ENCODE measurements around the gene DPM3. TPM values are rescaled to one million over a fixed set of nuclear protein-coding genes. Genes with fewer than 3 reads are reported as not detected.

The DPM3 gene
- polyA plus RNA-seq, 1 of the 3 experiments (the other 2 are of a cell fraction): 317 TPM

DNA sequence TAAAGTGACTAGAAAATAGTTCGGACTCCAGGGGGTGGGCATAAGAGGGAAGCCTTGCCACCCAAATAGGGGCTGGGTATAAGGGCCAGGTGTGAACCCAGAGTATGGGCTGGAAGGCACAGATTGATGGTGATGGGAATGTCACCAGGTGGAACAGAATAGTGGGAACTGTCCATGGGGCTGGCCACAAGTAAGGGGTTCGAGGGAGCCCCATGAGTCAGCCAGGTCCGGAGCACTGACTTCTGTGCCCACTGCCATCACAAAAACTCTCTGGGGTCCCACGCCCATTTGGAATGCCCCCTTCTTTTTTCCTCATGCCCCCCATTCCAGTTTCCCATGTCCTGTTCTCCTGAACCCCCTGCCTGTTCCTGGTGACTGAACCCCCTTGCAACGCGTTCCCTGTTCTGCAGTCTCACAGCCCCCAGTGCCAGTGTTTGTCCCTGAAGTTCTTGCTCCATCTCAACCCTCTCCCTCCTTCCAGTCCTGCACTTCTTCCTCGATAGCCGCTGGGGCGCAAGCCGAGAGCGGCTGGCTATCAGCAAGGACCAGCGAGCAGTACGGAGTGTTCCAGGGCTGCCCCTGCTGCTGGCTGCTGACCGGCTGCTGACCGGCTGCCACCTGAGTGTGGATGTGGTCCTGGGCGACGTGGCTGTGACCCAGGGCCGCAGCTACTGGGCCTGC lies 41.2 kb upstream of the DPM3 start:
- H3F3A ChIP-seq (replicated peaks; ENCODE audit: insufficient read depth): peaks cover 1% of the 10 kb centered on the region

More for the DNA sequence above, 41.2 kb upstream of the DPM3 start:
- Histone ChIP-seq H3K36me3 (replicated peaks in 1 of 2; ENCODE audit: control insufficient read depth in 1 of 2, insufficient read depth in 2 of 2, low read length in 1 of 2) (peaks cover 20 to 49% of the 10 kb centered on the region in 2 experiments), H3K27me3 (ENCODE audit: insufficient read depth) (no peaks in the 10 kb centered on the region), H3K9me3 (no peaks in the 10 kb centered on the region), H3K9ac (no peak overlapping the region), H3K79me2 (ENCODE audit: insufficient read depth) (no peaks in the 10 kb centered on the region), H2AFZ (ENCODE audit: low read depth) (no peak overlapping the region), H3K4me2 (no peak overlapping the region), H3K4me1 (ENCODE audit: control insufficient read depth in 1 of 2, insufficient read depth in 2 of 2, low read depth in 1 of 2, low read length in 1 of 2) (peaks cover 0 to 31% of the 10 kb centered on the region in 2 experiments; a peak in 1 of 4 replicates), H3K9me2 (no peaks in the 10 kb centered on the region), H3K4me3 (ENCODE audit: low read depth in 2 of 2, low read length in 1 of 2) (no peak overlapping the region), H3K27ac (ENCODE audit: low read depth in 2 of 2, low read length in 1 of 2) (no peak overlapping the region), H4K20me1 (ENCODE audit: insufficient read depth) (no peaks in the 10 kb centered on the region)
- 96% methylated on average over 10 of the region's 18 CpGs for WGBS (ENCODE audit: low lambda C conversion rate)
- no peak for DNase-seq
- CTCF ChIA-PET: interaction anchor here (1.2 to 9.6 kb wide), 6 partner anchors 9 to 90 kb away, joined by 4 to 203 read pairs (median 4); partner anchors contain the start of genes KRTCAP2 and THBS3
- TF ChIP-seq FOSL2 (IDR thresholded peaks at IDR 0.05; ENCODE audit: borderline replicate concordance, low read depth) (no peak), MEF2A (IDR thresholded peaks at IDR 0.05; ENCODE audit: borderline replicate concordance, low read depth) (no peak), IRF3 (IDR thresholded peaks at IDR 0.05; ENCODE audit: low read depth, low read length) (no peak), NRF1 (IDR thresholded peaks at IDR 0.05; ENCODE audit: low read depth, low read length) (no peak), GATA2 (CRISPR knock-in tag; IDR thresholded peaks at IDR 0.05) (no peak), NFIC (IDR thresholded peaks at IDR 0.05; ENCODE audit: borderline replicate concordance) (no peak), RAD21 (IDR thresholded peaks at IDR 0.05; ENCODE audit: low read length) (no peak), CTCF (IDR thresholded peaks at IDR 0.05) (no peak), JUND (IDR thresholded peaks at IDR 0.05) (no peak), TCF12 (IDR thresholded peaks at IDR 0.05) (no peak), TEAD4 (IDR thresholded peaks at IDR 0.05; ENCODE audit: borderline replicate concordance, insufficient read depth) (no peak), SMC3 (IDR thresholded peaks at IDR 0.05; ENCODE audit: low read depth, low read length) (no peak), FOXM1 (IDR thresholded peaks at IDR 0.05; ENCODE audit: low read depth) (no peak), MXI1 (IDR thresholded peaks at IDR 0.05; ENCODE audit: low read depth, low read length) (no peak)
- TF ChIP-seq, protein P1, sequence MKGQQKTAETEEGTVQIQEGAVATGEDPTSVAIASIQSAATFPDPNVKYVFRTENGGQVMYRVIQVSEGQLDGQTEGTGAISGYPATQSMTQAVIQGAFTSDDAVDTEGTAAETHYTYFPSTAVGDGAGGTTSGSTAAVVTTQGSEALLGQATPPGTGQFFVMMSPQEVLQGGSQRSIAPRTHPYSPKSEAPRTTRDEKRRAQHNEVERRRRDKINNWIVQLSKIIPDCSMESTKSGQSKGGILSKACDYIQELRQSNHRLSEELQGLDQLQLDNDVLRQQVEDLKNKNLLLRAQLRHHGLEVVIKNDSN (IDR thresholded peaks at IDR 0.05; ENCODE audit: borderline replicate concordance, low read depth): no peak
- TF ChIP-seq, protein P2, sequence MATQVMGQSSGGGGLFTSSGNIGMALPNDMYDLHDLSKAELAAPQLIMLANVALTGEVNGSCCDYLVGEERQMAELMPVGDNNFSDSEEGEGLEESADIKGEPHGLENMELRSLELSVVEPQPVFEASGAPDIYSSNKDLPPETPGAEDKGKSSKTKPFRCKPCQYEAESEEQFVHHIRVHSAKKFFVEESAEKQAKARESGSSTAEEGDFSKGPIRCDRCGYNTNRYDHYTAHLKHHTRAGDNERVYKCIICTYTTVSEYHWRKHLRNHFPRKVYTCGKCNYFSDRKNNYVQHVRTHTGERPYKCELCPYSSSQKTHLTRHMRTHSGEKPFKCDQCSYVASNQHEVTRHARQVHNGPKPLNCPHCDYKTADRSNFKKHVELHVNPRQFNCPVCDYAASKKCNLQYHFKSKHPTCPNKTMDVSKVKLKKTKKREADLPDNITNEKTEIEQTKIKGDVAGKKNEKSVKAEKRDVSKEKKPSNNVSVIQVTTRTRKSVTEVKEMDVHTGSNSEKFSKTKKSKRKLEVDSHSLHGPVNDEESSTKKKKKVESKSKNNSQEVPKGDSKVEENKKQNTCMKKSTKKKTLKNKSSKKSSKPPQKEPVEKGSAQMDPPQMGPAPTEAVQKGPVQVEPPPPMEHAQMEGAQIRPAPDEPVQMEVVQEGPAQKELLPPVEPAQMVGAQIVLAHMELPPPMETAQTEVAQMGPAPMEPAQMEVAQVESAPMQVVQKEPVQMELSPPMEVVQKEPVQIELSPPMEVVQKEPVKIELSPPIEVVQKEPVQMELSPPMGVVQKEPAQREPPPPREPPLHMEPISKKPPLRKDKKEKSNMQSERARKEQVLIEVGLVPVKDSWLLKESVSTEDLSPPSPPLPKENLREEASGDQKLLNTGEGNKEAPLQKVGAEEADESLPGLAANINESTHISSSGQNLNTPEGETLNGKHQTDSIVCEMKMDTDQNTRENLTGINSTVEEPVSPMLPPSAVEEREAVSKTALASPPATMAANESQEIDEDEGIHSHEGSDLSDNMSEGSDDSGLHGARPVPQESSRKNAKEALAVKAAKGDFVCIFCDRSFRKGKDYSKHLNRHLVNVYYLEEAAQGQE (IDR thresholded peaks at IDR 0.05; ENCODE audit: low read depth, low read length): no peak
- TF ChIP-seq, protein P3, sequence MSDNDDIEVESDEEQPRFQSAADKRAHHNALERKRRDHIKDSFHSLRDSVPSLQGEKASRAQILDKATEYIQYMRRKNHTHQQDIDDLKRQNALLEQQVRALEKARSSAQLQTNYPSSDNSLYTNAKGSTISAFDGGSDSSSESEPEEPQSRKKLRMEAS (IDR thresholded peaks at IDR 0.05; ENCODE audit: low read depth): no peak
- POLR2A ChIA-PET: no interaction called here

Measured in SK-N-SH (cell line).